Mesendoderm (in vitro differentiated cells): ENCODE data around the gene DMBT1.
A peak's percentile ranks its signal among the peaks of the same experiment; 100 is the strongest.

Experiments used
- DNase-seq: peaks from one replicate; pipeline ENCODE4 v3.0.0; 2013
- H2AK5ac ChIP-seq: 2 replicates; pipeline ENCODE4 v1.6.1; 2013; ENCODE audit warnings: low read length, inconsistent platforms
- H2BK120ac ChIP-seq: 2 replicates; pipeline ENCODE4 v1.6.1; 2013; ENCODE audit warnings: low read depth, mild to moderate bottlenecking, low read length, moderate library complexity, mixed read lengths
- H2BK15ac ChIP-seq: replicated peaks from 2 replicates; pipeline ENCODE4 v1.6.1; 2013; ENCODE audit warnings: low read depth, mild to moderate bottlenecking, moderate library complexity
- H2BK5ac ChIP-seq: 2 replicates; pipeline ENCODE4 v1.6.1; 2013; ENCODE audit warnings: low read length, inconsistent platforms
- H3K18ac ChIP-seq: 2 replicates; pipeline ENCODE4 v1.6.1; 2013; ENCODE audit warnings: mild to moderate bottlenecking, low read length, mixed read lengths
- H3K23ac ChIP-seq: one replicate; pipeline ENCODE4 v1.6.1; 2013; ENCODE audit warnings: low read length
- H3K27ac ChIP-seq: 2 replicates; pipeline ENCODE4 v1.5.1; 2013; ENCODE audit warnings: low read depth, mild to moderate bottlenecking, inconsistent platforms, low read length, moderate library complexity
- H3K27me3 ChIP-seq: 2 replicates; pipeline ENCODE4 v1.6.1; 2013; ENCODE audit warnings: low read length, control low read depth, mild to moderate bottlenecking, inconsistent platforms; ENCODE audit not compliant: insufficient read depth, poor library complexity
- H3K36me3 ChIP-seq: 2 replicates; pipeline ENCODE4 v1.6.1; 2013; ENCODE audit warnings: low read length, inconsistent platforms; ENCODE audit not compliant: control insufficient read depth, insufficient read depth
- H3K4ac ChIP-seq: one replicate; pipeline ENCODE4 v1.6.1; 2013; ENCODE audit warnings: low read depth, mild to moderate bottlenecking, low read length, moderate library complexity
- H3K4me1 ChIP-seq: 2 replicates; pipeline ENCODE4 v1.6.1; 2013; ENCODE audit warnings: low read depth, low read length, inconsistent platforms; ENCODE audit not compliant: control insufficient read depth
- H3K4me2 ChIP-seq: 2 replicates; pipeline ENCODE4 v1.6.1; 2013; ENCODE audit warnings: low read length
- H3K4me3 ChIP-seq: 2 replicates; pipeline ENCODE4 v1.5.1; 2013; ENCODE audit warnings: mild to moderate bottlenecking, low read length
- H3K56ac ChIP-seq: one replicate; pipeline ENCODE4 v1.6.1; 2013; ENCODE audit warnings: low read length
- H3K79me1 ChIP-seq: 2 replicates; pipeline ENCODE4 v1.6.1; 2013; ENCODE audit warnings: low read length, inconsistent platforms
- H3K79me2 ChIP-seq: 2 replicates; pipeline ENCODE4 v1.6.1; 2013; ENCODE audit warnings: mild to moderate bottlenecking, low read length; ENCODE audit not compliant: control insufficient read depth, insufficient read depth
- H3K9ac ChIP-seq: 2 replicates; pipeline ENCODE4 v1.6.1; 2013; ENCODE audit warnings: low read length, inconsistent platforms
- H4K5ac ChIP-seq: one replicate; pipeline ENCODE4 v1.6.1; 2013; ENCODE audit warnings: low read length
- H4K8ac ChIP-seq: one replicate; pipeline ENCODE4 v1.6.1; 2013; ENCODE audit warnings: low read depth, mild to moderate bottlenecking, control low read depth, low read length, moderate library complexity
- WGBS: extraction: QIAGEN DNeasy Blood & Tissue Kit; methylation state at CpG from one replicate; pipeline ENCODE4 v1.1.7; 2013; ENCODE audit warnings: low lambda C conversion rate, missing lambda C conversion rate; ENCODE audit not compliant: insufficient coverage; ENCODE audit errors: extremely low coverage; 5-methylcytosine and 5-hydroxymethylcytosine counted together

Gene DMBT1

GRCh38 chr10:122549636-122550035 is 10.9 kb upstream of the DMBT1 start:
- H3K27me3 ChIP-seq: no peaks in the 10 kb centered on the region
- DNase-seq: no peak
- WGBS: no CpG with 5 or more reads among the region's 2 CpGs

GRCh38 chr10:122550427-122550826 is 10.1 kb upstream of the DMBT1 start:
- H3K79me1 ChIP-seq: no peaks in the 10 kb centered on the region
- no CpG with 5 or more reads among the region's 9 CpGs for WGBS
- no peak overlapping the region for H3K23ac ChIP-seq

More at GRCh38 chr10:122549636-122550035, 10.9 kb upstream of the DMBT1 start:
- H2BK15ac ChIP-seq: no peak overlapping the region
- H3K79me2 ChIP-seq: no peaks in the 10 kb centered on the region
- no peak overlapping the region for H2AK5ac ChIP-seq
- H3K27ac ChIP-seq: no peak overlapping the region
- no peak overlapping the region for H3K56ac ChIP-seq
- H3K18ac ChIP-seq: no peak overlapping the region
- no peaks in the 10 kb centered on the region for H3K79me1 ChIP-seq
- no peak overlapping the region for H3K4me2 ChIP-seq
- H4K8ac ChIP-seq: no peak overlapping the region
- H3K36me3 ChIP-seq: no peaks in the 10 kb centered on the region
- H3K4me3 ChIP-seq: no peak overlapping the region
- H3K9ac ChIP-seq: no peak overlapping the region
- no peaks in the 10 kb centered on the region for H3K4me1 ChIP-seq
- H2BK120ac ChIP-seq: no peak overlapping the region
- no peak overlapping the region for H4K5ac ChIP-seq
- no peak overlapping the region for H3K4ac ChIP-seq
- no peak overlapping the region for H2BK5ac ChIP-seq
- no peak overlapping the region for H3K23ac ChIP-seq

DNA sequence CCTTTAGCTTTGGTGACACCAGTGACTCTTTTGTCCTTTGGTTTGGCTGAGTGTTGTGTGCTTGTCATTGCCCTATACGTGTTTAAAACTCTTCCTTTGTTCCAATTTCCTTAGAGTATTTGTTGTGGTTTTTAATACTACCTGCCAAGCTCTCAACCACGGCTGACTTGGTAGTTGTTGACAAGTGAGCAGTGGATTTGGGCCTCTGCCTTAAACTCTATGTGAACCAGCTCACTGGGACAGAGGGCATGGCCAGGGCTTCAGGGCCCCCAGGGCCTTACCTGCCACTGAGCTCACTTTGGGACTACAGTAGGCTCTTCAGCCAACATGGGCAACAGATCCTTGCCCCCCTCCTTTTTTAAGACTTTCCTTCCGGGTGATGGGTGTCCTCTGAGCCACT is 9.6 kb upstream of the DMBT1 start:
- Histone ChIP-seq H3K4me2 (no peak overlapping the region), H3K27me3 (no peaks in the 10 kb centered on the region), H2BK120ac (no peak overlapping the region), H2BK15ac (no peak overlapping the region), H3K4me1 (no peaks in the 10 kb centered on the region), H4K8ac (no peak overlapping the region), H3K23ac (no peak overlapping the region), H3K4me3 (no peak overlapping the region), H3K36me3 (no peaks in the 10 kb centered on the region), H3K18ac (no peak overlapping the region), H4K5ac (no peak overlapping the region), H2AK5ac (no peak overlapping the region), H3K79me2 (no peaks in the 10 kb centered on the region), H3K79me1 (no peaks in the 10 kb centered on the region), H3K56ac (no peak overlapping the region), H3K27ac (no peak overlapping the region), H3K4ac (no peak overlapping the region), H2BK5ac (no peak overlapping the region), H3K9ac (no peak overlapping the region)
- WGBS: no CpG with 5 or more reads among the region's 3 CpGs
- no peak for DNase-seq

More at GRCh38 chr10:122550427-122550826, 10.1 kb upstream of the DMBT1 start:
- no peak overlapping the region for H2BK15ac ChIP-seq
- H3K4me3 ChIP-seq: no peak overlapping the region
- H3K79me2 ChIP-seq: no peaks in the 10 kb centered on the region
- H3K27me3 ChIP-seq: no peaks in the 10 kb centered on the region
- H3K4me2 ChIP-seq: no peak overlapping the region
- no peak overlapping the region for H3K27ac ChIP-seq
- no peaks in the 10 kb centered on the region for H3K4me1 ChIP-seq
- H3K9ac ChIP-seq: no peak overlapping the region
- H4K8ac ChIP-seq: no peak overlapping the region
- no peak overlapping the region for H2BK120ac ChIP-seq
- no peak for DNase-seq
- H3K4ac ChIP-seq: no peak overlapping the region
- no peak overlapping the region for H2BK5ac ChIP-seq
- H4K5ac ChIP-seq: no peak overlapping the region
- no peak overlapping the region for H3K18ac ChIP-seq
- no peaks in the 10 kb centered on the region for H3K36me3 ChIP-seq
- H3K56ac ChIP-seq: no peak overlapping the region
- H2AK5ac ChIP-seq: no peak overlapping the region

DNA sequence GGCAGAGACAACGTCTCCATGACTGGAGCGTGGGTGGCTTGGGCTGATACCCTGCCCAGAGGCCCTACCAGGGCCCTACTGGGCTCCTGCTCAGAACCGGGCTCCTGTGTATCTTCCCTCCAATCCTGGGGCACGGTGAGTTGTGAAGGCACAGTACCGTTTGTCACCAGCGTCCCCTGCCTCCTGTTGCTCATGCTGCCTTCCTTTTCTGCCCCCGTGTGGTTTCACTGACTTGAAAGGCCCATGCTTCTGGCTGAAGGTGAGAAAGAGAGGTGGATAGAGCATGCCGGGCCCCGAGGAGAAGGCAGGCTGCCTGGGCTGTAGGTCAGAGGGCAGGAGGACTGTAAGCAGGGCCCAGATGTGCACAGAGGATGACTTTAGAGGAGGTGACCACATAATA is 9.1 kb upstream of the DMBT1 start:
- H3K27ac ChIP-seq: no peak overlapping the region
- H2BK120ac ChIP-seq: no peak overlapping the region
- H2BK15ac ChIP-seq: no peak overlapping the region
- H3K4me2 ChIP-seq: no peak overlapping the region
- no peak overlapping the region for H3K23ac ChIP-seq
- no peaks in the 10 kb centered on the region for H3K4me1 ChIP-seq
- no peaks in the 10 kb centered on the region for H3K36me3 ChIP-seq
- H3K4me3 ChIP-seq: no peak overlapping the region
- H3K79me1 ChIP-seq: no peaks in the 10 kb centered on the region
- no peaks in the 10 kb centered on the region for H3K79me2 ChIP-seq
- no peak overlapping the region for H3K4ac ChIP-seq
- no peak overlapping the region for H2AK5ac ChIP-seq
- H3K9ac ChIP-seq: no peak overlapping the region
- WGBS: no CpG with 5 or more reads among the region's 9 CpGs
- H2BK5ac ChIP-seq: no peak overlapping the region
- H3K27me3 ChIP-seq: no peaks in the 10 kb centered on the region
- DNase-seq: peak; percentile 73
- H4K8ac ChIP-seq: no peak overlapping the region
- H3K56ac ChIP-seq: no peak overlapping the region
- H4K5ac ChIP-seq: no peak overlapping the region
- H3K18ac ChIP-seq: no peak overlapping the region

- Histone ChIP-seq H3K56ac (no peak overlapping the region), H2BK15ac (no peak overlapping the region), H3K23ac (no peak overlapping the region), H4K5ac (no peak overlapping the region), H2BK120ac (no peak overlapping the region), H3K4ac (no peak overlapping the region), H4K8ac (no peak overlapping the region), H2AK5ac (no peak overlapping the region), H3K27ac (no peak overlapping the region), H2BK5ac (no peak overlapping the region), H3K4me3 (no peak overlapping the region), H3K4me2 (no peak overlapping the region), H3K4me1 (peaks cover 4% of the 10 kb centered on the region), H3K9ac (no peak overlapping the region), H3K36me3 (no peaks in the 10 kb centered on the region), H3K79me2 (no peaks in the 10 kb centered on the region), H3K79me1 (no peaks in the 10 kb centered on the region), H3K18ac (no peak overlapping the region), H3K27me3 (no peaks in the 10 kb centered on the region)
- no CpG with 5 or more reads among the region's 6 CpGs for WGBS
- DNase-seq: no peak
These were observed 7.2 kb upstream of the DMBT1 start for GRCh38 chr10:122553341-122553740.
